Stimulated activated naive CD4-positive, alpha-beta T cell (primary cell): ENCODE data around the gene UNC13A.

Experiments
- DNase-seq, 6 experiments: peaks; one replicate each; lab custom pipeline; 2025; lab: John Stamatoyannopoulos, UW

UNC13A gene

GRCh38 chr19:17706750-17707181 is 18.6 kb upstream of the UNC13A start:
- no peak for DNase-seq

- peak; percentile 42 to 72 (median 58) for DNase-seq
Observed at GRCh38 chr19:17703824-17704463, 15.8 kb upstream of the UNC13A start.

GRCh38 chr19:17695198-17695597 is 7.0 kb upstream of the UNC13A start:
- no peak for DNase-seq

GRCh38 chr19:17692566-17692965 is 4.4 kb upstream of the UNC13A start:
- no peak for DNase-seq

- DNase-seq, result no peak
Observed at GRCh38 chr19:17688853-17689595, 870 bp upstream of the UNC13A start.

DNA sequence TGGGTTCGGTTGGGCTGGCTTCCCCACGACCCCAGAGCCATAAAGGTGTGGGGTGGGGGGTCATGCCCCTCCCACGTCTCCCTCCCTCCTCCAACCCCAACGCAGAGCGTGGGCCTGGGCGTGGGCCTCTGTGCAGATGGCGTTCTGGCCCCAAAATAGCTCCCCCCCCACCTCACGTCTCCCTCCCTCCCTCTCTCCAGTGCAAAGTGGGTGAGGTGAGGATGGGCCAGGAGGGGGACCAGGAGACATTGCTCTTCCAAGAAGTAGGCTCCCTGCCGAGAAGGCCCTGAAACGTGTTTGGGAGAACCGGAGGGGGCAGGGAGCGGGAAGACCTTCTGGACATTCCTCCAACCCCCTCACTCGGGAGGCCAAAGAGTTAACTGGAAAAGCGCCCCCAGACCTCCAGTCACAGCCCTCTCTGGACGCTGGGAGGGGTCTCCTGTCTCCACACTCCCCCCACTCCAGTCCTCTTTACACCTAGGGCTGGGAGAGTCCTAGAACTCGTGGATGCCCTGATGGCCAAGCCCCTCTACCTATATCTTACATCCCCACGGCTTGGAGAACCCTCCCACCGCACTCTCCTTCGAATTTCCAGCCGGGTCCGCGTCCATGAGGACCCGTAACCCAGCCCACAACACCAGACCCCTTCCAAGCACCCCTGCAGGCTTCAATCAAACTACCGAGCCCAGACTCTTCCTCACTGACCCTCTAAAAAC is 855 bp downstream of the UNC13A start:
- no peak for DNase-seq

DNA sequence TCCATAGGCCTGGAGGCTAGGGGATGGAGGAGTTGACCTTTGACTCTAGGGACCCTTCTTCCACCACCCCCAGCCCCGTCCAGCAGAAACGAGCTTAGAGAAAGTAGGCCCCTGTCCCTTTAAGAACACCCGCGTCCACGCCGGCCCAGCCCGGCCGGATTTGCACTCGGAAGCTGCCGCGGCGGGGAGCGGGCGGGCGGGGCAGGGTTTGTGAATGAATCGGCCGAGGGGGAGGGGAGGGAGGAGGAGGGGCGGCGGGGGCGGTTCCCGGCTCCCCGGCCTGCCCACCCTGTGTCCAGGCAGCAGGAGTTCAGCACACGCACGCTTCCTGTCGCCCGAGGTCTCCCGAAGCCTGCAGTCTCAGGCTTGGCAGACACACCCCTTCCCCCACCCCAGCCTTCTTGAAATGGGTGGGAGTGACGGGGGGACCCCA is 1.5 kb downstream of the UNC13A start:
- DNase-seq, result no peak

DNA sequence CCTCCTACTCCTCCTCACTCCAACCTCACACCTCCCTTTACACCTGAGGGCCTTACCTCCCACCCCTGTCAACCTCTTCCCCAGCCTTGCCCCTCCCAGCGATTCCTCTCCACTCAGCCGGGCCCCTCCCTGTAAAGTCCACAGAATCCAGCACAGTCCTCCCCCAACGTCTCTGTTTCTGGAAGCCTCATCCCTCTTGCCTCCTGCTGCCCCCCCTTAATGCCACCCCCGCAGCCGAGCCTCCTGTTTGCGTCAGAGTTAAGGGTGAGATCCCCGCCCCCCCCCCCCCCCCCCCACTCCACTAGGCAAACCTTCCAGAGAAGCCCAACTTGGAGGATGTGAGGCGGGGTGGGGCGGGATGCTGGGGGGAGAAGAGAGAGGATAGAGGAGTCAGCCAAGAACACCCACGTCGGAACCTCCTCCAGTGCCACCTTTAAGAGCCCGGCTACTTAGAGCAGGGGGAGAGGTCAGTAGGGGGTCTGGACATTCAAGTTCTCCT is 2.1 kb downstream of the UNC13A start:
- no peak for DNase-seq

DNA sequence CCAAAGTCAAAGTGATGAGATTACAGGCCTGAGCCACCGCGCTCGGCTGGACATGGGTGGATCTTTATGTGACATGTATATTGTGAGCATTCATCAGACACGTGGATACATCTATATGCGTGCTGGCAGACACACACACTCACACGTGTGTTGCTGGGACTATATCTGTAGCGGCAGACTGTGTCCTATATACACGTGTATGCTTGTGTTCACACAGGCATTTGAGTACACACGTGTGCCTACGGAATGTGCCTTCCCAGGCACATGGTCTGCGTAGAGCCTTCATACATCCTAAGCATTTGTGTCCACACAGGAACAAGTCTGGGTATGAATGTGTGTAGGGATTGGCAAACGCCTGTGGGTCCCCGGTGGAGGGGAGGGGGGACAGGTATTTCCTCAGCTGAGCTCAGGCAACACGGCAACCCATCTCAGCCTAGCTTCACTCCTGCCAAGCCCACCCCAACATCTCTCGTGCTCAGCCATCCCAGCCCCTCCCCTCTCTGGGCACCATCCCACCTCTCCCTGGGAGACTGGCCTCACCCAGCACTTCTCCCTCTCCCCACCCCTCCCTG is 2.6 kb downstream of the UNC13A start:
- no peak for DNase-seq

- no peak for DNase-seq
Observed at GRCh38 chr19:17684256-17684655, 3.9 kb downstream of the UNC13A start.

DNA sequence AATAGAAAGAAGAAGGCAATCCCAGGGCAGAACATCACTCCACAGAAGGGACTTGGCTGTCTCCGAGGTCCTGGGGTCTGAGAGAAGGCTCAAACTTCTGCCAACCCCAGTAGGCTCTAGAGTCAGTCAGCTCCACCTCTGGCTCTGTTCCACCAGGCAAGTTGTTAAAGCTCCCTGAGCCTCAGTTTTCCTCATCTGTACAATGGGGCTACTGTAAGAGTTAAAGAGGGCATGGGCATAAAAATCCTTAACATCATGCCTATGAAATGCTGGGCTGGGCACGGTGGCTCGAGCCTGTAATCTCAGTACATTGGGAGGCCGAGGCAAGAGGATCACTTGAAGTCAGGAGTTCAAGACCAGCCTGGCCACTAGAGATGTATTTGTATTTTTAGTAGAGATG is 5.1 kb downstream of the UNC13A start:
- DNase-seq, result no peak

DNA sequence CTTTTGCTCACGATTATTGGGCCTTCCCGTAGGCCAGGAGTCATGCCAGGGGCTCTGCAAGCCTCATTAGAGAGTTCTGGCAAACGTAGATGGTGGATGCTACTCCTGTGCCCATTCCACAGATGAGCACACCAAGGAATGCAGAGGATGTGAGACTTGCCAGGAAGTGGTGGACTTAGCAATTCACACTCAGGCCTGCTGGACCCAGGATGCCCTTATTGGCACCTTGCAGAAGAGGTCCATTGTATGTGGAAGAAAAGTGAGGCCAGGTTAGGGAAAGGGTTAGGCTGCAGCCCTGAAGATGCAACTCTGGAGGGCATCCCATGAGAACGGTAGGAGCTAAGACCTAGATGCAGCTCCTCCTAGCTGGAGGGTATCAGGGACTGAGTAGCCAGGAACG is 5.9 kb downstream of the UNC13A start:
- DNase-seq, result no peak

- DNase-seq, result peak in 2 of 6 experiments; percentile 7 to 11
Observed at GRCh38 chr19:17681505-17682125, 6.5 kb downstream of the UNC13A start.

DNA sequence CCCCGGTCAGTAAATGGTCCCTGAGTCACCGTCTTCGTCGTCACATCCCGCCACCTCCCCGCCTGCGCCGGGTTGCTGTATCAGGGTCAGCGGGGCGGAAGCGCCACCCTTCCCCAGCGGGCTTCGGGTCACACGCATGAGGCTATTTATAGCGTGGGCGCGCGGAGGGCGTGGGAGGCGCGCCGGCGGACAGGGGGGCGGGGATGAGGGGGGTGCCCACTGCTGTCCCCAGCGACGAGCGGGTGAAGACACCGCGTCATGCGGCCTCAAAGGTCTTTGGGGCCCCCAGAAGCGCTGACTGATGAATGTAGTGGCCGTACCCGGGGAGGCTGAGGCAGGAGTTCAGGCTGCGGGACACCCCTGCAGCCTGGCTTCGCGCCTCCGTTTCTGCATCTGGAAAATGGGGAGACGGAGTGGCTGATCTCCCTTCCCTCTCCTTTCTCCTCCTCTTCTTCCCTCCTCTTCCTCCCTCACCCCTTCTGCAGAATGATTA is 7.9 kb downstream of the UNC13A start:
- no peak for DNase-seq

GRCh38 chr19:17679526-17680229 is 8.5 kb downstream of the UNC13A start:
- DNase-seq, result no peak

DNA sequence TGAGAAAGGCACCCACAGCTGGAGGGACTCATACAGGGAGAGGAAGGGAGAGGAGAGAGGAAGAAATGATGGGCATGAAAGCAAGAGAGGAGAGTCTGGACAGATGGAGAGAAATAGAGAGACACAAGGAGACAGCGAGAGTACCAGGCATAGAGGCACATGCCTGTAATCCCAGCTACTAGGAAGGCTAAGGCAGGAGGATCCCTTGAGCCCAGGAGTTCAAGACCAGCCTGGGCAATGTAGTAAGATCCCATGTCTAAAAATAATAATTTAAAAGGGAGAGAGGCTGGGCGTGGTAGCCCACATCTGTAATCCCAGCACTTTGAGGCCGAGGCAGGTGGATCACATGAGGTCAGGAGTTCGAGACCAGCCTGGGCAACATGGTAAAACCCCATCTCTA is 9.3 kb downstream of the UNC13A start:
- no peak for DNase-seq

DNA sequence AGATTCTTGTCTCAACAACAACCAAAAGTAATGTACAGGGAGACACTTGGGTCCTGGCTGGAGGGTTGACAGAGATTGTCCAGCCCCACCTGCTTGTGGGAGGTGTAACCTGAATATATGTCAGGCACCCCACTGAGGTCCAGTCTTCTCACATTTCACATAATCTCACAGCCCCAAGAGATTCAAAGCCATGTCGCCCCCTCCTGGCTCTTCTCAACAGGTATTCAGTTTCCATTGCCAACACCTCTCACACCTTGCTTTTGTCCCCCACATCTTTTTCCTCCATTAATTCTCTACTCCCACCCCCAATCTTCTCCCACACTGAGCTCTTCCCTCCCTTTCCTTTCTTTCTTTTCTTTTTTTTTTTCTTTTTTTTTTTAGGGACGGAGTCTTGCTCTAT is 11.2 kb downstream of the UNC13A start:
- DNase-seq, result no peak

GRCh38 chr19:17676295-17676694 is 11.9 kb downstream of the UNC13A start:
- no peak for DNase-seq

DNA sequence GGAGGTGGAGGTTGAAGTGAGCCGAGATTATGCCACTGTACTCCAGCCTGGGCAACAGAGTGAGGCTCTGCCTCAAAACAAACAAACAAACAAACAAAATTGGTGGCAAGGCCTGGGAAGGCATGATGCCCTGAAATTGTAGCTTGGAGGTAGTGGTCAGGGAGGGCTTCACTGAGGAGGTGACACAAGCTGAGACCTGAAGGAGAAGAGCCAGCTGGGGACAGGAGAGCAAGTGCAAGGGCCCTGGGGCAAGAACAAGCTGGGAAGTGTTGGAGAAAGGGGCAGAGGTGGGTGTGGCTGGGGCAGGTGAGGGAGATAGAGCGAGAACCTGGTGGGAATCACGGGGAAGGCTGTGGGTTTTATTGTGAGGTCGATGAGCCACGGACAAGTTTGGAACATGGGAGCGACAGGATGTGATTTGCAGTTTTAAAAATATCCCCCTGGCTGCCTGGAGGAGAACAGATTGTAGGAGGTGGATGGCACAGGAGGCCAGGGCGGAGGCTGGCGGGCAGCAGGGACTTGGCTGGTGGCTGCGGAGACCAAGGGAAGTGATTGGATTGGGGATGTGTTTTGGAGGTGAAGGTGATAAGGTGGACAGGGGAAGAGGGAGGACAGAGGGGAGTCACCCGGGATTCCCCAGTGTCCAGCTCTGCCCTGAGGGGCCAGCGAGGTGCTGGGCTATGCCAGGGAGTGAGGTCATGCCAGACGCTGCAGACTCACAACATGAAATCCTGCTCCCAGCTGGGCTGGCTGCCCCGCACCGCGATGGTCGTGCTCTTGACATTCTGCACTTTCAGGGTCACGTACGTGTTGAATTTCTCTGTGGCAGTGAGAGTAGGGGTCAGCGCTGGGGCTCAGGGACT is 14.0 kb downstream of the UNC13A start:
- DNase-seq, result no peak

DNA sequence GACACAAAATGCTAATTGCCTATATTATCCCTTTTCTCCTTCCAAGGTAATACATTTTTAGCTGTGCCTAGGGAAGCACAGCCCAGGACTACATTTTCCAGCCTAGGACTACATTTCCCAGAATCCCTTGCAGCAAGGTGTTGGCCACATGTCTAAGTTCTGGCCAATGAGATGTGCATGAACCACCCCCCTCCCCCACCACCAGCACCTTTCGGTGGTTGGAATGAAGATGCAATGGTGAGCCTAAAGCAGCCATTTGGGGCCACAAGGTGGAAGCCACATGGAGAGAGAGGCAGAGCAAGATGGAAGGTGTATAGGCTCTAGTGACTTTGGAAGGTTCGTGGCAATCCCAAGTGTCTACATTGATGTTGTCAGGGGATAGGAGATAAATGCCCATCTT is 16.2 kb downstream of the UNC13A start:
- peak in 1 of 6 experiments; percentile 7 for DNase-seq
